Measurements from ENCODE around the gene NOD2.

GRCh38 chr16:50667497-50668367 is 25.7 kb upstream of the NOD2 start:
- TF ChIP-seq GATA3 (IDR thresholded peaks at IDR 0.05; ENCODE audit: low read depth, low read length) (no peak), GATA2 (IDR thresholded peaks at IDR 0.05; ENCODE audit: low read depth, low read length) (no peak)

All from SH-SY5Y (cell line).